GM19452 (cell line): ENCODE data around the gene ZDHHC7.

Source experiments
- ATAC-seq: cut with Tn5 transposase; IDR thresholded peaks from one replicate; pipeline ENCODE4 v1.9.1; 2021; ENCODE audit not compliant: unreplicated experiment

Gene ZDHHC7

DNA sequence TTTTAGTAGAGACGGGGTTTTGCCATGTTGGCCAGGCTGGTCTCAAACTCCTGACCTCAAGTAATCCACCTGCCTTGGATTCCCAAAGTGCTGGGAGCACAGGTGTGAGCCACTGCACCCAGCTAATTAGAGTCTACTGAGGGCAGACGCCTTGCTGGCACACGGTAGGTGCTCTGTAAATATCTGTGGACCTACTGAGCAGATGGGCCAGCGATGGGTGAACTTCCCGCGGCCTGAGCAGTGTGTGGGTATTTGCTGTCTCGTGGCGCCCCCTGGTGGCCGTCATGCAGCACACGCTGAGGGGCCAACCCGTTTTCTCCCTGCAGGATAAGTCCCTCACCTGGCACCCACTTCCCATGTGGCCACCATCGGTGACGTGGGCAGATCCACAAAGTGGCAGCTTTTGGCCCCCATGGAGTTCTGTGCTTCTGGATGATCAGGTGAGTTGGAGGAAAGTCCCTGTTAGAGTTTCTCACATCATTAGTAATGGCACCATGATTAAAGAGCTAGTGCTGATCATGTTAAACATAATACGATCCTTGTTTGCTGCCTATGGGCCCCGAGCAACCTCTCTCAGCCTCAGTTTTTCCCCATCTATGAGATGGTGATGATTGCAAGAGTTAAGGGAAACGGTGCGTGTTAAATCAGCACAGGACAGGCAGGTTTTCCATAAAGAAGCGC, 40.7 kb downstream of the ZDHHC7 start:
- peak; percentile 79 for ATAC-seq

GRCh38 chr16:84967828-84968227, 43.5 kb downstream of the ZDHHC7 start:
- ATAC-seq = no peak

DNA sequence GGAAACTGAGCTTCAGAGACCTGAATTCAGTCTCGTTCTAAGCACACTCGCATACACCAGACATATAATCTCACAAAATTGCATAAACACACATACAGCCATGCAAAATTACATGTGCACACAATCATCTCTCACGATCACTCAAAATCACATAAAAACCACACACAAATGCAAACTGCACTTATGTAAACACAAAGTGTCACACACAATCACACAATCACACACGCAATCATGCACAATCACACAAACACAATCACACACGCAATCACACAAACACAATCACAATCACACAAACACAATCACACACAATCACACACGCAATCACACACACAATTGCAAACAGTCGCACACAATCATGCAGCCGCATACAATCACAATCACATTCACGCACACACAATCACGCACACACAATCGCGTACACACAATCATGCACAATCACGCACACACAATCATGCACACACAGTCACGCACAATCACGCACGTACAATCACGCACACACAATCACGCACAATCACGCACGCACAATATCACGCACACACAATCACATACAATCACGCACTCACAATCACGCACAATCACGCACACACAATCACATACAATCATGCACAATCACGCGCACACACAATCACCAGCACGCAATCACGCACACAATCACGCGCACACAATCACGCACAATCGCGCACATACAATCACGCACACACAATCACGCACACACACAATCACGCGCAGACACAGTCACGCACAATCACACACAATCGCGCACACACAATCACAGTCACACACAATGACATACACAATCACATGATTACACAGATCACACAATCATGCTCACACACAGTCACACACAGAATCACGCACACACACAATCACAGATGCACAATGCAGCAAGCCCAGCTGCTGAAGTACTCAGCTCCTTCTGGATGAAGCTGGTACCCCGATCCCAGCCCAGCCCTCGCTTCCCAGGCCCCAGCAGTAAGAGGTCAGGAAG, 45.6 kb downstream of the ZDHHC7 start:
- ATAC-seq = no peak

- no peak for ATAC-seq
Observed at GRCh38 chr16:84964386-84965128, 46.8 kb downstream of the ZDHHC7 start.

GRCh38 chr16:84963066-84963465, 48.3 kb downstream of the ZDHHC7 start:
- no peak for ATAC-seq

DNA sequence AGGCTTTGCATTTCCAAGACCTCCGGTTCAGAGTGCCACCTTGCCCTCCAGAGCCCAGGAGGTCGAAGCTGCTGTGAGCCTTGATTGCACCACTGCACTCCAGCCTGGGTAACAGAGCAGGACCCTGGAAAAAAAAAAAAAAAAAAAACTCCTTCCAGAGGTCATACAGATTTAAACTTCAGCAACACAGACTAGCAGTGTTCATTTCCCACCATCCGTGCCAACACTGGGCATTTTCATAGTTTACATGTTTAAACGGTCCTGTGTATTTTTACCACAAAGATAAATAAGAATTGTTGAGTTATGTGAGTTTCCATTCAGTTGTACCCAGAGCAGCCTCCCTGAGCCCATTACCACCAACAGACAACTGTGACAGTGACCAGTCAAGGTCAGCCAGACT, 50.4 kb downstream of the ZDHHC7 start:
- ATAC-seq = no peak

GRCh38 chr16:84959784-84960417, 51.4 kb downstream of the ZDHHC7 start:
- ATAC-seq = no peak

GRCh38 chr16:84959045-84959576, 52.2 kb downstream of the ZDHHC7 start:
- ATAC-seq = no peak

DNA sequence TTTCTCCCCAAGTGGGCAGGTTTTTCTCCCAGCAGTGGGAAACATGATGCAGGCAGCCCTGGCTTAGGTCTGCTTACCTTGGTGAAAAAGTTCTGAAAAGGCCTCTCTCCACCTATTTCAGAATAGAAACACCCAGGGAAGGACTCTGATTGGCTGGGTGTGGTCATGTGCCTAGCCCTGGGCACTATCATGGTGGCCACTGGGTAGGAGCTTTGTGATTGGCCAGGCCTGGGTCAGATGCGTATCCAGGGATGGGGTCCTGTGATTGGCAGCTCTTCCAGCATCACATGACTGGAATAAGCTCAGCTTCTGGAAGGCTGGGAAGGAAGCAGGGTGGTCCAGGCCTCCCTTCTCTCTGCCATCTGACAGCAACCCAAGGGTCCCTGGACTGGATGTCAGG, 53.5 kb downstream of the ZDHHC7 start:
- no peak for ATAC-seq

GRCh38 chr16:84957192-84957591, 54.1 kb downstream of the ZDHHC7 start:
- no peak for ATAC-seq

DNA sequence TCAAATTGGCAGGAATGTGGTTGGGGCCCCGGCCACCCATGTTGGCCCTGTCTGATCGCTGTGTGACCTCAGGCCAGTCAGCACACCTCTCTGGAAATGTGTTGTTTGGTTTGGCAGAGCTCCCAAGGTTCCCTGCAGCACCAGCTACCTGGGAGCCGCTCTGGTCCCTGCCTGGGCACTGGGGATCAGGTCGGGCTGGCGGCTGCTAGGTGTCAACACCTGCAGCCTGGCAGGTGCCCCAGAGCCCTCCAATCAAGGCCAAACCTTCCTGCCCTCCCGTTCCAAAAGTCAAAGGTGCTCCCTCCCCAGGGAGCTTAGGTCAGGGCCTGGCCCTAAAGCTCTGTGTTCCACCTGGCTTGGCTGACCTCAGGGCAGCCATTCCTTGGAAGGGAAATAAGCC, 55.9 kb downstream of the ZDHHC7 start:
- no peak for ATAC-seq

- ATAC-seq = no peak
Observed at GRCh38 chr16:84953190-84953746, 58.1 kb downstream of the ZDHHC7 start.

- no peak for ATAC-seq
Observed at GRCh38 chr16:84952335-84953189, 58.8 kb downstream of the ZDHHC7 start.

DNA sequence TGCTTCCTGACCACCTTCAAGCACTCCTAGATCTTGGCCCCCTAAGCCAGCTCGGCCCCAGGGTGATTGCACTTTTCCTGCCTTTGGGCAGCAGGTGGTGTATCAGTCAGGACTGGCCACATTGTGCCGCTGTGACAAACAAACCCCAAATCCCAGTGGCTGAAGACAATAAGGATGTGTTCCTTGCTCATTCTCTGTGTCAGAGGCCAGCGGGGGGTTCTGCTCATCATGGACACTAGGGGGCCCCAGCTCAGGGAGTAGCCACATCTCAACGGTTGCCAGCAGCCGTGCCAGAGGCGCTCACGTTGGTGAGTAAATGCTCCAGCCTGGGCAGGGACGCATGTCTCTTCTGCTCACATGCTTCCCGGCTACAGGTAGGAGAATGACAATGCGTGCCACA, 60.4 kb downstream of the ZDHHC7 start:
- ATAC-seq = no peak

DNA sequence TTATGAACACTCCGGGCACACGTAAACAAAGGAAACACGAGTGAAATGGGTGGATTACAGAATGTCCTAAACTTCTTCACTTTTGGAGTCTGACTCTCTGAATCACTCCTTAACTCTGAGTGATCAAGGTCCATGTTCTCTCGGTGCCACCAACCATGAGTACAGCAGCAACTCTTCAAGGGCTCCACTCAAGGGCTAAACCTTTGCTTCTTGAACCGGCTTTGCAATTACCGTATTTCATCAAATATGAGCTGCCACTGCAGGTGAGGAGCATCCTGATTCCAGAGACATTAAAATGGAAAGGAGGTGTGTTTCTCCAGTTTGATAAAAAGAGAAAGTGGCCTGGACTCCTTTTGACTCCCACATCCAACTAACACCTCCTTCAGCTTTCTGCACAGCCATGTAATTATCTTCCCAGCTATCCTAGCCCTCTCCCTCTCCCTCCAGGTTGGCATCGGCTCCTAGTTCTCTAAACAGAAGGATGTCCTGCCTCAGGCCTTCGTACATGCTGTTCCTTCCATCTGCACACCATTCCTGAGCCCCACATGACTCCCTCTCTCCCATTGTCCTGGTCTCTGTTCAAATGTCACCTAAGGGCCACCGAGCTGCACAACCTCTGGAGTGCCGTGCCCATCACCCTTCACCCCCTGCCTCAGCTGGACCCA, 61.4 kb downstream of the ZDHHC7 start:
- ATAC-seq = no peak

- ATAC-seq = no peak
Observed at GRCh38 chr16:84948851-84949610, 62.3 kb downstream of the ZDHHC7 start.

DNA sequence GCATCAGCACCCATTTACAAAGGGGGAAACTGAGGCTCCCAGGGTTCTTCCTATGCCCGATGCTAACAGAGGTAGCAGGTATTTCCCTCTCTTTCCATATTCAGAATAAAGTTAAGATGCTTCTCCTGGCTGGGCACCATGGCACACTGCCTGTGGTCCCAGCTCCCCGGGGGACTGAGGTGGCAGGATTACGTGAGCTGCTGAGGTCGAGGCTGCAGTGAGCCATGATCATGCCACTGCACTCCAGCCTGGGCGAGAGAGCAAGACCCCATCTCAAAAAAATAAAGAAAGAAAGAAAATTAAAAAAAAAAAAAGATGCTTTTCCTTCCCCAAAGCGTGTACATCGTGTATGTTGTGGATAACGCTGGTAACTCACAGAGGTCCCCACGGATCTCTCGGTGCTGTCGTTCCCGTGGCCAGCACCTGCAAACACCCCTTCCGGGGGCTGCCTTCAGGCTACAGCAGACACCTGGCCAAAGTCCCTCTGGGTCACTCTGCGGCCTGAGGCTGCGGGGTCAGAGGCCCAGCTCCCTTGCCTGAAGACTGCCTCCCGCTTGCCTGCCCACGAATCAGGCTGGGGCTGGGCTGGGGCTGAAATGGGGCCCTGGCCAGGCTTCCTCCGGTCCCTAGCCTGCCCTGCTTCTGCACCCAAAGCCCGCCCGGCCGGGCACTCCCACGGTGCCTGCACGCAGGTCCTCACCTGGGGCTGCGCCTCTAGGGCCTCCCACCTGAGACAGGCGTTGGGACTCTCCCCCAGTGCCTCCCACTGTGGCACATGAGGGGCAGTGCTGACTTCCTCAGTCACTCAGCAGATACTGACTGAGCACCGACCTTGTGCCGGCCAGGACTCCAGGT, 63.1 kb downstream of the ZDHHC7 start:
- no peak for ATAC-seq
